GM19438 (cell line): ENCODE data around the gene RNF222.
"Not testable (repeated sequence)": the region's sequence is repeated elsewhere in the genome, so short reads cannot be mapped to it uniquely, and the experiment has no call there.

Experiments used
- ATAC-seq: cut with Tn5 transposase; IDR thresholded peaks from one replicate; pipeline ENCODE4 v1.9.1; 2021; ENCODE audit warnings: low read depth; ENCODE audit not compliant: unreplicated experiment

Gene RNF222

DNA sequence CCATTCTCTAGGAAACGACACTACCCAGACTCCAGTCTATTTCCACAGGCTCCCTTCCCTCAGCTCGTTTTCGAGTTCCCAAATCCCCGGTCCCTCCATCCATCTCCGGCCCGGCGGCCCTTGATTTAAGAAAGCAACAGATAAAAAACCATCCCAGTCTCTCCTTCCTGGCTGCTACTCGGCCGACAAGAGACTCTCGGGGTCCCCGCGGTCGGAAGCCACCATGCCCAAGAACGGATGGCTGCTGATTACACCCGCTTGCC, 14.8 kb downstream of the RNF222 start:
- ATAC-seq = peak; percentile 1

- no peak for ATAC-seq
These were observed 15.4 kb downstream of the RNF222 start for GRCh38 chr17:8382052-8382879.

DNA sequence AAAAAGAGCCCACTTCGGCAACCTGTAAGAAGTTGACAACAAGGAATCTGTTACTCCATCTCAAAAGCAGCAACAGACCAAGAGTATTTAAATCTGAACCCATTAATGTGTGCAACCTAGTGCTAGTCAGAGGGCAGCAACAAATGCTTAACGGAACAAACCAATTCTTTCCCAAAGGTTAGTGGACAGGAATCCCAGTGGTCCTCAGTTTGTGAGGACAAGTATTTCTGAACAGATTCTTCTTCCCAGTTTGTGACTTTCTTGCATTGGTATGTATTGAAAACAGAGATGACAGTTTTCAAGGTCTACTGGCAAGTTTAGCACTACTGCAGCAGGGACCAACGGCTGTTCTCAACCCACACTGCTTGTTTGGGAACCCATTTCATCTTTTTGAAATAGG, 17.6 kb downstream of the RNF222 start:
- ATAC-seq = no peak

- not testable (repeated sequence) for ATAC-seq
These were observed 19.5 kb downstream of the RNF222 start for GRCh38 chr17:8378117-8378516.

DNA sequence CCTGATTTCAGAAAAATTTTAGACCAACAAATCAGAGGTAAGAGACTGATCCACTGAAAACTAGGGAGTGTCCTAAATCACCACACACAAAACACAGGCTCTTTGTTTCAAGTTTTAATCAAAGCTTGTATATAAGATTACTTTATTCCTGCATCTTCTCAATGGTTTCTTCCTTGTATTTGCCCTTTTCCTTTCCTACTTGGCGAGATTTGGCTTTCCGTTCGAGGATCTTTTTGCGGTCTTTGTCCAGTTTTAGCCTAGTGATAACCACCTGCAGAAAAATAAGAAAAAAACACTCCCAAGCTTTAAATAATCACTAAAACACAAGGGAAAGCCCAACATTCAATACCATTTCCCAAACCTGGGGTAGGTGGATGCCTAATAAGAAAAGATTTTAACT, 20.2 kb downstream of the RNF222 start:
- no peak for ATAC-seq

- ATAC-seq = peak; percentile 92
These were observed 21.2 kb downstream of the RNF222 start, which contains the start of gene KRABD2 for GRCh38 chr17:8376271-8377067. Gene KRABD2 (minus strand): TSS chr17:8376704.

GRCh38 chr17:8375738-8376259, 21.8 kb downstream of the RNF222 start:
- ATAC-seq = no peak

- ATAC-seq = not testable (repeated sequence)
These were observed 23.8 kb downstream of the RNF222 start for GRCh38 chr17:8373856-8374255.

GRCh38 chr17:8372422-8372821, 25.2 kb downstream of the RNF222 start:
- ATAC-seq = no peak

DNA sequence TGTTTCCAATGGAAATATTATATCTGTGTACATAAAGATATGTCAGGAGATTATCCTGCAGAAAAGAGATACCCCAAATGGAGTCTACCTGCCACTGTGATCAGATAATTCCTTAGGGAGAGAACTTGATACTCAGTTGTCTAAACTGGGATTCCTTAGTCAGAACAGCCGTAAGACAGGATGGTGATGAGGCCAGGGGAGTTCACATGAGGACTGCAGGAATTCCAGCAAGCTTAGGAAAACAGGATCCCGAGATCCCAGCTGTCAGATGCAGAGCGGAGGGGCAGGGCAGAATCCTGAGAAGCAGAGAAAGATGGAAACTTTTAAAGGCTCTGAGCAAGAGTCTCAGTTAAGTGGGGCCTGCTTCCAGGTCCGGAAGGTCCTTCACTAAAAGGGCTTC, 25.8 kb downstream of the RNF222 start:
- ATAC-seq = no peak

GRCh38 chr17:8369944-8370343, 27.7 kb downstream of the RNF222 start:
- ATAC-seq = no peak

DNA sequence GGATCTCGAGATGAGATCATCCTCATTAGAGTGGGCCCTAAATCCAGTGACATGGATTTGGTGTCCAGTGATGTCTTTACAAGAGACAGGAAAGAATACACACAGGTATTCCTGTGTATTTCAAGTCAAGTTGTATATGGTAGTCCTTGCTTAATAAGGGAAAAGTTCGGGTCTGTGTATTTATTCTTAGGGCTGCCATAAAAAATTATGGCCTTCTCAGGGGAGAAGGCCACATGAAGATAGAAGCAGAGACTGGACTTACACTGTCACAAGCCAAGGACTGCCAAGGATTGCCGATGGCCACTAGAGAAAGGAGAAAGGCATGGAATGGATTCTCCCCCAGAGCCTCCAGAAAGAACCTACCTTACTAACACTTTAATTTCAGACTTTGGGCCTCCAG, 29.4 kb downstream of the RNF222 start:
- no peak for ATAC-seq

DNA sequence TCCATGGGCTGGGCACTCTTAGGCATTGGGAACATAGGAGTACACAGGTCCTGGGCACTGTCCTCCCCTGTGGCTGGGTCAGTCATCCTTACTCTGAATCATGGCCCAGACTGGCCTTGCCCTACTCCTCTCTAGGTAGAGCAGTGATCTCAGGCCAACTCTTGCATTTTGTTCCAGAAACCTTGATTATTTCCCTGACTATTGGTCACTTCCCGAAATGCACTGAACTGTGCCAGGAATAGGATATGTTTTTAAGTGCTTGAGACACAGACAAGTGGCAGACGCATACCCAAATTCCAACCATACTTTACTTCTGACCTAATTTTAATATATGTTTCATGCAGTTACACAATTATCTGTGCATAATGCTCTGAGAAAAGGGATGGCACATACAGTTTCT, 31.4 kb downstream of the RNF222 start:
- ATAC-seq = no peak

DNA sequence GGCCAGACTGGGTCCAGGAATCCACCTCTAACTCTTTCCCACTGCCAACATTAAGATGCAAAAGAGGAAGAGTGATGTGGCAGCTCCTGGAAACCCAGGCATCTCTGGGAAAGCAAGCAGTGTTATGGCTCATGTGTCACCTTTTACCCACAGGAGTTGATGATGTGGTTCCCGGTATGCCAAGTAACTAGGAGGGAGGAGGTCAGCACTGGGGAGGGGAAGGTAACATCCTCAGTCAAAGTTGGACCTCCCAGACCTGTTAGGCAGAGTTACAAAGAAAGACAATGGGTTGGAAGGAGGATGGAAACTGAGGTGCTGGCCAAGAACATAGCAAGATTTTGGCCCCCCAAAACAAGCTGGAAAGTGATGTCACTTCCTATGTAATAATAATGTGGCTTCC, 32.5 kb downstream of the RNF222 start:
- ATAC-seq = no peak

DNA sequence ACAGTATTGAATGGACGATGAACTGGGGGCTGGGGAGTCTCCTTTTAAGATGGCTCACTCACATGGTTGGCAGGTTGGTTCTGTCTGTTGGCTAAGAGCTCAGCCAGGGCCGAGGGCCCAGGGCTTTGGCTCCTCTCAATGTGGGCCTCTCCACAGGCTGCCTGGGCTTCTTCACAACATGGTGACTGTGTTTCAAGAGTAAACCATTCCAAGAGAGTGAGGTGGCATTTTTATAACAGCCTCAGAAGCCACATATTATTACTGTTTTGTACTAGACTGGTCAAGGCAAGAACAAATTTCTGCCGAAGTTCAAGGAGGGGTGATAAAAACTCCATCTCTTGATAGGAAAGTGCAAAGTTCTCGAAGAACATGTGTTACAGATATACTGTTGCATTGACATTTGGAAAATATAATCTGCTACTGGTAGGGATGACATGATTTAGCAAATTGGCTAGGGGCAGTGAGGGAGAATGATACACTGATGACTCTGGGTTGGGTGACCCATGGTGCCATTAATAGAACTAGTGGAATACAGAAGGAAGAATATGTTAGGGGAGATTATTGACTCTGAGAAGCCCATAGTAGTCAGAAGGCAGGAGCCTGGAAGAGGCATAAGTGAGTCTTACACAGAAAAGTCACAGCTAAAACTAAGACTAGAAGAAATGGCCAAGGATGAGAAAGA, 34.8 kb downstream of the RNF222 start:
- no peak for ATAC-seq

GRCh38 chr17:8360751-8361150, 36.9 kb downstream of the RNF222 start:
- ATAC-seq = no peak

GRCh38 chr17:8360260-8360659, 37.4 kb downstream of the RNF222 start:
- ATAC-seq = no peak

DNA sequence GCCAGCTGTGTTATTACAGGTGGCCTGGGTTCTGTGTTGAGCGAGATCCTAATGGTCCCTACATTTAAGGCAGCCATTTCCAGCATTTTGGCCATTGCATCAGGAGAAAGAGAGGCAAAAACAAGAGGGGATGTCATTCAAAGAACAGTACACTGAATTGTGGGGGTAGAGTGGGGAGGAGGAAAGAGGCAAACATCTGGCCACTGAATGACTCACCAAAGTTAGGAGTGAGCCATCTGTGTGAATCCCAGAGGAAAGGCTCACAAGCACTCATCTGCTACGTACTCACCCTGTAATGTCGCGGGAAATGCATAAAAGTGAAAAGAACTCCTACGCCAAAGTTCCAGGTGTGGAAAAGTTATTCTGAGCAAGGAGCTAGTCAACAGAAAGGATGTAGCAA, 37.9 kb downstream of the RNF222 start:
- ATAC-seq = no peak

GRCh38 chr17:8357910-8358309, 39.7 kb downstream of the RNF222 start:
- no peak for ATAC-seq

GRCh38 chr17:8354236-8354635, 43.4 kb downstream of the RNF222 start:
- ATAC-seq = no peak

DNA sequence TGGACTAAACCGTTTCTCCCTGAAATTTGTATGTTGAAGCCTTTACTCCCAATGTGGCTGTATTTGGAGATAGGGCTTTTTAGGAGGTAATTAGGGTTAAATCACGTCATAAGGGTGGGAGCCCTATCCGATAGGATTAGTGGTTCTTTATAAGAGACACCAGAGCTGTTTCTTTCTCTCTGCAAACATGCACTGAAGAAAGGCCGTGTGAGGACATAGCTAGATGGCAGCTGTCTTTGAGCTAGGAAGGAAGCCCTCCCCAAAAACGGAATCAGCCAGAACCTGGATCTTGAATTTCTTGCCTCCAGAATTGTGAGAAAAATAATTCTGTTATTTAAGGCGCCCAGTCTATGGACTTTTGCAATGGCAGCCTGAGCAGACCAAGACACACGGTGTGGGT, 43.9 kb downstream of the RNF222 start:
- no peak for ATAC-seq
